SK-N-SH (cell line): ENCODE data around the gene SUCLA2. TPM values are rescaled to one million over a fixed set of nuclear protein-coding genes. Genes with fewer than 3 reads are reported as not detected.
A peak's percentile ranks its signal among the peaks of the same experiment; 100 is the strongest.

Source experiments
- CTCF ChIA-PET: fragments of 300-600, 350-600 bp; formaldehyde crosslinking; extraction: SDS; loops from one replicate; lab custom pipeline; 2021; lab: Yijun Ruan, JAX
- POLR2A ChIA-PET: fragments of 350-600 bp; sonication (Branson Sonifier 250); formaldehyde crosslinking; extraction: SDS; loops from one replicate; lab custom pipeline; 2020; ENCODE audit warnings: antibody characterized with exemption, inconsistent platforms; lab: Yijun Ruan, JAX
- DNase-seq: peaks from one replicate; pipeline ENCODE4 v3.0.0; 2012
- H2AFZ ChIP-seq: fragments of 200-600 bp; sonication (generic); 2 replicates; pipeline ENCODE4 v1.8.1; 2016; ENCODE audit warnings: antibody characterized with exemption, mild to moderate bottlenecking, low read depth
- H3F3A ChIP-seq: fragments of 200-600 bp; sonication (generic); replicated peaks from 2 replicates; pipeline ENCODE3; 2016; ENCODE audit warnings: antibody characterized with exemption, mild to moderate bottlenecking; ENCODE audit not compliant: insufficient read depth
- H3K27ac ChIP-seq, 2 experiments: fragments of 200-500 bp in 1 of 2; fragments of 200-600 bp in 1 of 2; sonication (Bioruptor generic) in 1 of 2; sonication (generic), shearing (Covaris generic) in 1 of 2; 2 replicates each; pipeline versions ENCODE4 v1.5.1 to v1.6.1; 2014 to 2016; ENCODE audit warnings: low read depth in 2 of 2, inconsistent platforms in 1 of 2, low read length in 1 of 2, mild to moderate bottlenecking in 1 of 2, mixed read lengths in 1 of 2
- H3K27me3 ChIP-seq: fragments of 200-600 bp; sonication (generic), shearing (Covaris generic); 2 replicates; pipeline ENCODE4 v1.6.1; 2016; ENCODE audit warnings: mixed run types; ENCODE audit not compliant: insufficient read depth
- H3K36me3 ChIP-seq, 2 experiments: fragments of 200-500 bp in 1 of 2; fragments of 200-600 bp in 1 of 2; sonication (Bioruptor generic) in 1 of 2; sonication (generic) in 1 of 2; replicated peaks in 1 of 2; 2 replicates each; pipeline versions ENCODE3 to v1.5.1; 2014 to 2016; ENCODE audit warnings: low read length in 1 of 2, mild to moderate bottlenecking in 1 of 2; ENCODE audit not compliant: insufficient read depth in 2 of 2, control insufficient read depth in 1 of 2
- H3K4me1 ChIP-seq, 2 experiments: fragments of 200-500 bp in 1 of 2; fragments of 200-600 bp in 1 of 2; sonication (Bioruptor generic) in 1 of 2; sonication (generic), shearing (Covaris generic) in 1 of 2; 2 replicates each; pipeline versions ENCODE4 v1.5.1 to v1.6.1; 2014 to 2016; ENCODE audit warnings: low read depth in 1 of 2, low read length in 1 of 2, mixed run types in 1 of 2; ENCODE audit not compliant: insufficient read depth in 2 of 2, control insufficient read depth in 1 of 2
- H3K4me2 ChIP-seq: fragments of 200-600 bp; sonication (generic), shearing (Covaris generic); 2 replicates; pipeline ENCODE4 v1.6.1; 2017; ENCODE audit warnings: mixed run types
- H3K4me3 ChIP-seq, 2 experiments: fragments of 200-500 bp in 1 of 2; fragments of 200-600 bp in 1 of 2; sonication (Bioruptor generic) in 1 of 2; sonication (generic), shearing (Covaris generic) in 1 of 2; 2 replicates each; pipeline versions ENCODE4 v1.5.1 to v1.8.1; 2014 to 2016; ENCODE audit warnings: low read depth in 2 of 2, inconsistent platforms in 1 of 2, low read length in 1 of 2, mild to moderate bottlenecking in 1 of 2, mixed read lengths in 1 of 2, moderate library complexity in 1 of 2
- H3K79me2 ChIP-seq: fragments of 200-600 bp; sonication (generic); 2 replicates; pipeline ENCODE4 v1.8.1; 2017; ENCODE audit warnings: mild to moderate bottlenecking; ENCODE audit not compliant: insufficient read depth
- H3K9ac ChIP-seq: fragments of 200-600 bp; sonication (generic); 2 replicates; pipeline ENCODE4 v1.6.1; 2017; ENCODE audit warnings: mixed run types
- H3K9me2 ChIP-seq: fragments of 200-600 bp; sonication (generic); 2 replicates; pipeline ENCODE4 v1.6.1; 2017; ENCODE audit warnings: mixed run types
- H3K9me3 ChIP-seq: fragments of 200-600 bp; sonication (generic); 2 replicates; pipeline ENCODE4 v1.6.1; 2017; ENCODE audit warnings: mixed run types, mild to moderate bottlenecking, moderate library complexity
- H4K20me1 ChIP-seq: fragments of 200-600 bp; sonication (generic); 2 replicates; pipeline ENCODE4 v1.6.1; 2017; ENCODE audit warnings: mild to moderate bottlenecking, mixed run types; ENCODE audit not compliant: insufficient read depth
- CHD2 ChIP-seq: fragments of 150-350 bp; IDR thresholded peaks from 2 replicates; pipeline ENCODE4 v1.6.1; 2018; ENCODE audit warnings: low read length; ENCODE audit not compliant: partially characterized antibody
- EZH2phosphoT487 ChIP-seq: fragments of 200-600 bp; sonication (generic); IDR thresholded peaks from 2 replicates; pipeline ENCODE4 v1.6.1; 2017; ENCODE audit warnings: low read depth, mixed run types, mild to moderate bottlenecking, antibody characterized with exemption, moderate library complexity, borderline replicate concordance
- GABPA ChIP-seq: IDR thresholded peaks from 2 replicates; pipeline ENCODE4 v1.4.0; 2012; ENCODE audit warnings: low read depth, mild to moderate bottlenecking
- NFIC ChIP-seq: IDR thresholded peaks from 2 replicates; pipeline ENCODE4 v1.4.0; 2012; ENCODE audit warnings: borderline replicate concordance
- POLR2AphosphoS5 ChIP-seq: IDR thresholded peaks from 2 replicates; pipeline ENCODE4 v1.6.1; 2012; ENCODE audit warnings: low read depth, low read length
- RCOR1 ChIP-seq: fragments of 150-350 bp; IDR thresholded peaks from 2 replicates; pipeline ENCODE4 v1.6.1; 2017; ENCODE audit warnings: antibody characterized with exemption, low read length
- RFX5 ChIP-seq: IDR thresholded peaks from 2 replicates; pipeline ENCODE4 v1.6.1; 2012; ENCODE audit warnings: mild to moderate bottlenecking, improper control_type of control experiment, low read length
- SMC3 ChIP-seq: IDR thresholded peaks from 2 replicates; pipeline ENCODE4 v1.6.1; 2012; ENCODE audit warnings: low read depth, low read length, improper control_type of control experiment
- TAF1 ChIP-seq: IDR thresholded peaks from 2 replicates; pipeline ENCODE4 v1.6.1; 2012; ENCODE audit warnings: low read depth, mild to moderate bottlenecking, low read length, moderate library complexity, borderline replicate concordance
- TCF12 ChIP-seq: IDR thresholded peaks from 2 replicates; pipeline ENCODE4 v1.4.0; 2012
- TEAD4 ChIP-seq: IDR thresholded peaks from 2 replicates; pipeline ENCODE4 v1.4.0; 2012; ENCODE audit warnings: mild to moderate bottlenecking, borderline replicate concordance; ENCODE audit not compliant: insufficient read depth
- WGBS: methylation state at CpG from one replicate; pipeline ENCODE4 v1.1.6; 2017; ENCODE audit warnings: low lambda C conversion rate; 5-methylcytosine and 5-hydroxymethylcytosine counted together
- polyA plus RNA-seq, 3 experiments: library from polyadenylated mRNA; depleted of rRNA; stranded (reverse); fragments of >200 nt; gene quantifications; 2 replicates each; pipeline ENCODE4 v1.2.3, GENCODE V29; 2012
- TF ChIP-seq, protein P1 (sequence below): IDR thresholded peaks from 2 replicates; pipeline ENCODE4; 2012
- TF ChIP-seq, protein P2 (sequence below): fragments of 150-350 bp; IDR thresholded peaks from 2 replicates; pipeline ENCODE4 v1.6.1; 2016; ENCODE audit warnings: mild to moderate bottlenecking, low read depth, low read length
- TF ChIP-seq, protein P3 (sequence below): IDR thresholded peaks from 2 replicates; pipeline ENCODE4 v1.6.1; 2012; ENCODE audit warnings: mild to moderate bottlenecking, low read depth, low read length, moderate library complexity
- TF ChIP-seq, protein P4 (sequence below): IDR thresholded peaks from 2 replicates; pipeline ENCODE4 v1.4.0; 2012; ENCODE audit warnings: low read depth, borderline replicate concordance
- TF ChIP-seq, protein P5 (sequence below): IDR thresholded peaks from 2 replicates; pipeline ENCODE4 v1.4.0; 2012; ENCODE audit warnings: low read depth, borderline replicate concordance

SUCLA2 gene
- polyA plus RNA-seq, 1 of the 3 experiments (the other 2 are of a cell fraction), result 24.8 TPM

DNA sequence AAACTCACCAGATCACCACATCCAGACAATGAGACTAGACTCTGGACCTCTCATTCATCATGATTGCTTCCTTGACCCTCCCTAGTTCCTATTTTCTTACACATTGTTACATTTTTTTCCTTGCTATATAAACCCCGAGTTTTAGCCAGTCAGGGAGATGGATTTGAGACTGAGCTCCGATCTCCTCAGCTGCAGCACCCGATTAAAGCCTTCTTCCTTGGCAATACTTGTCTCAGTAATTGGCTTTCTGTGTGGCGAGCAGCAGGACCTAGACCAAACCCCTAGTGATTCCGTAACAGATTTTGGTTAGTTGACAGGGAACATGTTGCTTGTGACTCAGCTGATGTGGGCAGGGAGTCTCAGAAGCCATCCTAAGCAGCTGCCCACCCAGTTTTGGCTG, 44.0 kb downstream of the SUCLA2 start:
- 95% methylated on average over 5 of the region's 5 CpGs for WGBS
- Histone ChIP-seq H3K9me2 (no peaks in the 10 kb centered on the region), H2AFZ (no peak overlapping the region), H3K4me2 (no peak overlapping the region), H3K4me3 (peak overlapping the region in 1 of 2 experiments; percentile 14; a peak in 2 of 4 replicates), H3K4me1 (no peaks in the 10 kb centered on the region), H3K9me3 (peaks cover 37% of the 10 kb centered on the region), H3K79me2 (no peaks in the 10 kb centered on the region), H4K20me1 (no peaks in the 10 kb centered on the region), H3K36me3 (peaks cover 69 to 91% of the 10 kb centered on the region in 2 experiments), H3K27ac (no peak overlapping the region), H3K27me3 (no peaks in the 10 kb centered on the region), H3F3A (no peaks in the 10 kb centered on the region), H3K9ac (no peak overlapping the region)
- no peak for DNase-seq
- TF ChIP-seq, protein P1, sequence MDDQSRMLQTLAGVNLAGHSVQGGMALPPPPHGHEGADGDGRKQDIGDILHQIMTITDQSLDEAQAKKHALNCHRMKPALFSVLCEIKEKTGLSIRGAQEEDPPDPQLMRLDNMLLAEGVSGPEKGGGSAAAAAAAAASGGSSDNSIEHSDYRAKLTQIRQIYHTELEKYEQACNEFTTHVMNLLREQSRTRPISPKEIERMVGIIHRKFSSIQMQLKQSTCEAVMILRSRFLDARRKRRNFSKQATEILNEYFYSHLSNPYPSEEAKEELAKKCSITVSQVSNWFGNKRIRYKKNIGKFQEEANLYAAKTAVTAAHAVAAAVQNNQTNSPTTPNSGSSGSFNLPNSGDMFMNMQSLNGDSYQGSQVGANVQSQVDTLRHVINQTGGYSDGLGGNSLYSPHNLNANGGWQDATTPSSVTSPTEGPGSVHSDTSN, result no peak
- no peak for TF ChIP-seq RFX5
- TF ChIP-seq, protein P2, sequence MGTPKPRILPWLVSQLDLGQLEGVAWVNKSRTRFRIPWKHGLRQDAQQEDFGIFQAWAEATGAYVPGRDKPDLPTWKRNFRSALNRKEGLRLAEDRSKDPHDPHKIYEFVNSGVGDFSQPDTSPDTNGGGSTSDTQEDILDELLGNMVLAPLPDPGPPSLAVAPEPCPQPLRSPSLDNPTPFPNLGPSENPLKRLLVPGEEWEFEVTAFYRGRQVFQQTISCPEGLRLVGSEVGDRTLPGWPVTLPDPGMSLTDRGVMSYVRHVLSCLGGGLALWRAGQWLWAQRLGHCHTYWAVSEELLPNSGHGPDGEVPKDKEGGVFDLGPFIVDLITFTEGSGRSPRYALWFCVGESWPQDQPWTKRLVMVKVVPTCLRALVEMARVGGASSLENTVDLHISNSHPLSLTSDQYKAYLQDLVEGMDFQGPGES, result no peak
- no peak for TF ChIP-seq TCF12
- POLR2A ChIA-PET, result no interaction called here
- CTCF ChIA-PET, result no interaction called here

DNA sequence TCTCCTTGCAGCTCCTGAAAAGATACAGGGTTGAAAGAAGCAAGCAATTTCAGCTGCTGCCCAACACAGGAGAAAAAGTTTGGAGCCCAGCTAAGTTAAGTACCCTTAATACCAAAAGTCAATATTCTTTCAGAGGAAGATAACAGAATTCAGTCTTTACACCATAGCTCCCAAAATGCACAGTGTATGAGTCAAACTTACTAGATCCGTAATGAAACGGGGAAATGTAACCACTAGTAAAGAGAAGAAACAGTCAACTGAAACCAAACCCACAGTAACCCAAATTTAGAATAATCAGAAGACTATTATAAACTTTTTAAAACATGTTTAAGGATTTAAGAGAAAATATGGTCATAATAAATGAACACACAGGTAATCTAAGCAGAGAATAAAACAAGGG, 45.2 kb downstream of the SUCLA2 start:
- ChIA-PET CTCF (no interaction called here), POLR2A (no interaction called here)
- H3K9me2 ChIP-seq, result no peaks in the 10 kb centered on the region
- no peak overlapping the region for H3K9ac ChIP-seq
- H3K27me3 ChIP-seq, result no peaks in the 10 kb centered on the region
- H3F3A ChIP-seq, result no peaks in the 10 kb centered on the region
- H2AFZ ChIP-seq, result no peak overlapping the region
- H3K36me3 ChIP-seq, result peaks cover 64 to 82% of the 10 kb centered on the region in 2 experiments
- 95% methylated on average over 2 of the region's 2 CpGs for WGBS
- no peaks in the 10 kb centered on the region for H3K79me2 ChIP-seq
- no peaks in the 10 kb centered on the region for H3K4me1 ChIP-seq
- H3K9me3 ChIP-seq, result peaks cover 36% of the 10 kb centered on the region
- no peak for DNase-seq
- H4K20me1 ChIP-seq, result no peaks in the 10 kb centered on the region
- H3K27ac ChIP-seq, result no peak overlapping the region
- H3K4me3 ChIP-seq, result no peak overlapping the region
- H3K4me2 ChIP-seq, result no peak overlapping the region
- TF ChIP-seq, protein P1, result no peak
- TF ChIP-seq POLR2AphosphoS5, result no peak
- TF ChIP-seq SMC3, result no peak
- TF ChIP-seq, protein P3, sequence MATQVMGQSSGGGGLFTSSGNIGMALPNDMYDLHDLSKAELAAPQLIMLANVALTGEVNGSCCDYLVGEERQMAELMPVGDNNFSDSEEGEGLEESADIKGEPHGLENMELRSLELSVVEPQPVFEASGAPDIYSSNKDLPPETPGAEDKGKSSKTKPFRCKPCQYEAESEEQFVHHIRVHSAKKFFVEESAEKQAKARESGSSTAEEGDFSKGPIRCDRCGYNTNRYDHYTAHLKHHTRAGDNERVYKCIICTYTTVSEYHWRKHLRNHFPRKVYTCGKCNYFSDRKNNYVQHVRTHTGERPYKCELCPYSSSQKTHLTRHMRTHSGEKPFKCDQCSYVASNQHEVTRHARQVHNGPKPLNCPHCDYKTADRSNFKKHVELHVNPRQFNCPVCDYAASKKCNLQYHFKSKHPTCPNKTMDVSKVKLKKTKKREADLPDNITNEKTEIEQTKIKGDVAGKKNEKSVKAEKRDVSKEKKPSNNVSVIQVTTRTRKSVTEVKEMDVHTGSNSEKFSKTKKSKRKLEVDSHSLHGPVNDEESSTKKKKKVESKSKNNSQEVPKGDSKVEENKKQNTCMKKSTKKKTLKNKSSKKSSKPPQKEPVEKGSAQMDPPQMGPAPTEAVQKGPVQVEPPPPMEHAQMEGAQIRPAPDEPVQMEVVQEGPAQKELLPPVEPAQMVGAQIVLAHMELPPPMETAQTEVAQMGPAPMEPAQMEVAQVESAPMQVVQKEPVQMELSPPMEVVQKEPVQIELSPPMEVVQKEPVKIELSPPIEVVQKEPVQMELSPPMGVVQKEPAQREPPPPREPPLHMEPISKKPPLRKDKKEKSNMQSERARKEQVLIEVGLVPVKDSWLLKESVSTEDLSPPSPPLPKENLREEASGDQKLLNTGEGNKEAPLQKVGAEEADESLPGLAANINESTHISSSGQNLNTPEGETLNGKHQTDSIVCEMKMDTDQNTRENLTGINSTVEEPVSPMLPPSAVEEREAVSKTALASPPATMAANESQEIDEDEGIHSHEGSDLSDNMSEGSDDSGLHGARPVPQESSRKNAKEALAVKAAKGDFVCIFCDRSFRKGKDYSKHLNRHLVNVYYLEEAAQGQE, result no peak
- TF ChIP-seq TEAD4, result no peak
- no peak for TF ChIP-seq EZH2phosphoT487
- TF ChIP-seq, protein P4, sequence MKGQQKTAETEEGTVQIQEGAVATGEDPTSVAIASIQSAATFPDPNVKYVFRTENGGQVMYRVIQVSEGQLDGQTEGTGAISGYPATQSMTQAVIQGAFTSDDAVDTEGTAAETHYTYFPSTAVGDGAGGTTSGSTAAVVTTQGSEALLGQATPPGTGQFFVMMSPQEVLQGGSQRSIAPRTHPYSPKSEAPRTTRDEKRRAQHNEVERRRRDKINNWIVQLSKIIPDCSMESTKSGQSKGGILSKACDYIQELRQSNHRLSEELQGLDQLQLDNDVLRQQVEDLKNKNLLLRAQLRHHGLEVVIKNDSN, result no peak
- TF ChIP-seq, protein P5, sequence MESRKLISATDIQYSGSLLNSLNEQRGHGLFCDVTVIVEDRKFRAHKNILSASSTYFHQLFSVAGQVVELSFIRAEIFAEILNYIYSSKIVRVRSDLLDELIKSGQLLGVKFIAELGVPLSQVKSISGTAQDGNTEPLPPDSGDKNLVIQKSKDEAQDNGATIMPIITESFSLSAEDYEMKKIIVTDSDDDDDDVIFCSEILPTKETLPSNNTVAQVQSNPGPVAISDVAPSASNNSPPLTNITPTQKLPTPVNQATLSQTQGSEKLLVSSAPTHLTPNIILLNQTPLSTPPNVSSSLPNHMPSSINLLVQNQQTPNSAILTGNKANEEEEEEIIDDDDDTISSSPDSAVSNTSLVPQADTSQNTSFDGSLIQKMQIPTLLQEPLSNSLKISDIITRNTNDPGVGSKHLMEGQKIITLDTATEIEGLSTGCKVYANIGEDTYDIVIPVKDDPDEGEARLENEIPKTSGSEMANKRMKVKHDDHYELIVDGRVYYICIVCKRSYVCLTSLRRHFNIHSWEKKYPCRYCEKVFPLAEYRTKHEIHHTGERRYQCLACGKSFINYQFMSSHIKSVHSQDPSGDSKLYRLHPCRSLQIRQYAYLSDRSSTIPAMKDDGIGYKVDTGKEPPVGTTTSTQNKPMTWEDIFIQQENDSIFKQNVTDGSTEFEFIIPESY, result no peak
- TF ChIP-seq GABPA, result no peak
- TF ChIP-seq, protein P2, result no peak
- TF ChIP-seq NFIC, result no peak
- no peak for TF ChIP-seq TAF1
- TF ChIP-seq CHD2, result no peak
- no peak for TF ChIP-seq RCOR1
